ENCODE data around the gene ZFP36L1.
A peak's percentile ranks its signal among the peaks of the same experiment; 100 is the strongest.

The ZFP36L1 gene

DNA sequence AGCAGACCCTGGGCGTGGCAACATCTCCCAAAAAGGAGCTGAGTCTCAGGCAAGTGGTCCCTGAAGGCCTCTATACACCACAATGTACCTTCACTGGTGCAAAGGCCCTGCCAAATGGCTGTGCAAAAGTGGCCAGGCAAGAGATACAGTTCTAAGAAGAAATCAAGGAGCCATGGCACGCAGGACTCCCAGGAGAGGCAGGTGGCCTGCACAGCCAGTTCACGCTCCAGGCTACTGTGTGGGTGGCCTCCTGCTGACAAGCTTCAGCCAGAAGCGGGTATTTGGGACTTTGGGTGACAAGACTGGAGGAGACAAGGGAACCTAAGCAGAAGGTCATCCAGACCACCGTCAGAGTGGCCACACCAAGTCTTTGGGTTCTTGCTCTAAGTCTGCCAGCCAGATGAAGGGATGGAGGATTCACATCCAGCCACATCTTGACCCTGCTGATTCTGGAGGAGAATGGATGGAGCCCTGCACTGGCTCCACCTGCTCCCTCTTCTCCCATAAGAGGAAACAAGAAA lies 20.5 kb upstream of the ZFP36L1 start:
- ChIA-PET POLR2A (interaction anchor here (0.5 to 2.4 kb wide), 3 partner anchors 18 to 531 kb away, joined by 6 to 14 read pairs (median 12); partner anchors contain the start of gene ZFP36L1), CTCF (interaction anchor here (1.2 to 11.2 kb wide), 10 partner anchors 10 to 929 kb away, joined by 3 to 176 read pairs (median 40); partner anchors contain the start of gene ZFP36L1)
- DNase-seq (ENCODE audit: extremely low spot score), result peak; percentile 26
- no peak for TF ChIP-seq CTCF (IDR thresholded peaks at IDR 0.05; ENCODE audit: control extremely low read depth, extremely low read depth, low read depth, missing control alignments)

GRCh38 chr14:68811171-68811570 lies 18.3 kb upstream of the ZFP36L1 start:
- ChIA-PET CTCF (interaction anchor here (0.7 to 11.2 kb wide), 3 partner anchors 10 to 562 kb away, joined by 3 to 176 read pairs (median 62); no protein-coding TSS in a partner anchor), POLR2A (no interaction called here)
- DNase-seq (ENCODE audit: extremely low spot score), result no peak
- no peak for TF ChIP-seq CTCF (IDR thresholded peaks at IDR 0.05; ENCODE audit: control extremely low read depth, extremely low read depth, low read depth, missing control alignments)

DNA sequence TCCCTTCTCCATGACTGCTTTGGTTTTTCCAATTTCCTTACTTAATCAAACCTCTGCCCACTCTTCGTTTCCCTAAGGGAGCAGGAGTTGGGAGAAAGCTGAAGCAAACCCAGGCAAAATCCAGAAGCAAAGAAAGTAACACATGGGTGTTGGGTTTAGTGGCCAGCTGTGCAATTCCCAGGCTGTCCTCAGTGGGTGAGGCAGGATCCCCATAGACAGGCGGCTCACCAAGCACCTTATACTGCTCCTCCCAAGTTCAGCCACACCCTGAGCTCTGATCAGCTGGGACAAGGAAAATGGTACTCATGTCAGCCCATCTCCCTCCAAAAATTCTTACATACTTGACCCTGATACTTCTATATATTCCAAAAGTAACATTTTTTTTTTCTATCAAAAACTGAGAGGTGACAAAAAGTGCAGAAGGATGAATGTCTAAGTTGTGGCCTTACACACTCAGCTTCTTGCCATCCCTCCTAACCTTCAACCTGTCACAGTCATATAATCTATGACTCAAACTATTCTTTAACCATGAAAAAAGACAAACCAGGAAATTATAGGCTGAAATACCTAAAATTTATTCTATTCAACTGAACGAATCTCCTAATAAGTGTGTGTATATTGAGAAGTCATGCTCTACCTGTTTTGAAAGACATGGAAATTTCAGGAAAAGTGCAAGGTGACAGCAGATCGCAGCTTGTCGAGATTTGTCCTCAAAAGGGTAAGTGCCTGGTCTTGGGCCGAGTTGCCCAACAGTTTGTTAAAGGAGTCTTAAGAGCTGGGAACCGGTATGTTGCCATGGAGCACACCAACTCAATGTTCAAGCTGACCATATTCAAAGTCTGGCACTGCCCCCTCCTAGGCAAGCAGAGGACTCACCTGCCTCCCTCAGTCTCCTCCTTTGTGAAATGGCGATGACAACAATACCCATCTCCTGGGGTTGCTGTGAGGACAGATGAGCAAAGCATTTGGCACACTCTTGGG lies 17.6 kb upstream of the ZFP36L1 start:
- POLR2A ChIA-PET, result no interaction called here
- DNase-seq (ENCODE audit: extremely low spot score), result no peak
- no peak for TF ChIP-seq CTCF (IDR thresholded peaks at IDR 0.05; ENCODE audit: control extremely low read depth, extremely low read depth, low read depth, missing control alignments)
- CTCF ChIA-PET, result interaction anchor here (0.8 to 11.2 kb wide), 2 partner anchors 21 to 561 kb away, joined by 3 to 176 read pairs; no protein-coding TSS in a partner anchor

DNA sequence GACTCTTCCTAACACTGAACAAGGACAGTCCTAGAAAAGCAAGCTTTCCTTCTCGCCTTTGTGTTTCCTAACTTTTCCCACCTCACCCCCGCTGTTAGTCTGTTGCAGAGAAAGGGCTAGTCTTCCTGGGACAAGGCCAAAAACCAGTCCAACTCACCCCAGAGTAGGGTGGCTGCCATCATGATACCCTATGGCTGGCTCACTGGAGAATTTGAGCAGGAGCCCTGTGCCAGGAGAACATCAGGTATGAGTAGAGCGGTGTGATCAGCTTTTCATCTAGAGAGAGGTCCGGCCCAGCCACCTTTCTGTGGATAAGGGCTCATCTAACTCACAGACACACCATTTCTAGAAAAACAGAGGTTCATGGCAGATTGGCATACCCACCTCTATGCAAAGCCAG lies 16.7 kb upstream of the ZFP36L1 start:
- TF ChIP-seq CTCF (IDR thresholded peaks at IDR 0.05; ENCODE audit: control extremely low read depth, extremely low read depth, low read depth, missing control alignments), result no peak
- ChIA-PET CTCF (interaction anchor here (1.5 kb wide), 1 partner anchor 20 kb away, joined by 4 read pairs; no protein-coding TSS in a partner anchor), POLR2A (interaction anchor here (0.6 to 0.8 kb wide), 2 partner anchors 17 to 22 kb away, joined by 3 to 4 read pairs; partner anchors contain the start of gene ZFP36L1)
- DNase-seq (ENCODE audit: extremely low spot score), result no peak

DNA sequence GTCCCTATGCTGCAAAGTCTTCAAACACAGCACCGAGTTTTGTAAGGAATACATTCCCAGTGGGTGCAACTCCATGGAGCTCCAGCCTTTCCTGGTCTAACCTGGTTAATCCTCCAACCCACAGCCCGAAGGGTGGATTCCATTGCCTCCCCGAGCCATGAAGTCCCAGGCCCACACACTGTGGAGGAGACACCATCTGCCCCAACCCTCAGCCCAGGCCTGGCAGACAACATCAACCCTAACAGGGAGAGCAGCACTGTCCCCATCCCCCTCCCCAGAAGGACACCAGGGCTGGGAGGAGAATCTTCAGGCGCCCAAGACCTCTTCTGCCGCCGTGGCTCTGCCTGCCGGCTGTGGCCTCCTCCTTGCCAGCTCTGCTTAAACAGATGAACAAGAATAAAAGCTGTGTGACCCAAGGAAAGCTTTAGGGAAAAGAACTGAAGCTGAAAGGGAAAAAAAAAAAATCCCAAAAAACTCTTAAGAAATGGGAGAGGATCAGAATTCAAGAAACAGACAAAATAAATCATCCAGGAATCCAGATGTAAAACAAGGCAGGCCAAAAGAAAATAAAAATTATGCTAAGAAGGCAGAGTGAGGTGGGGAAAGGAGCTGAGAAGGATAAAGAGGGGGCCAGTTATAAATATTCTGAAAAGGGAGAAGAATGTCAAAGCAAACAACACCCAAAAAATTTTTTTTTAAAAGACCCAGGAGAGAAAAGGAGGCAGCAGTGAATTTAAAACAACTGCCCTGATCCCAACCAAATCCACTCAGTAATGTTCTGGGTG lies 16.0 kb upstream of the ZFP36L1 start:
- ChIA-PET POLR2A (interaction anchor here (0.6 to 0.8 kb wide), 3 partner anchors 16 to 517 kb away, joined by 3 to 4 read pairs (median 3); partner anchors contain the start of gene ZFP36L1), CTCF (interaction anchor here (1.5 to 2.2 kb wide), 2 partner anchors 10 to 19 kb away, joined by 4 to 6 read pairs; no protein-coding TSS in a partner anchor)
- TF ChIP-seq CTCF (IDR thresholded peaks at IDR 0.05; ENCODE audit: control extremely low read depth, extremely low read depth, low read depth, missing control alignments), result no peak
- DNase-seq (ENCODE audit: extremely low spot score), result peak; percentile 8
